ENCODE measurements around the gene NEDD8. TPM values are rescaled to one million over a fixed set of nuclear protein-coding genes. Genes with fewer than 3 reads are reported as not detected.

NEDD8 gene
- total RNA-seq, 2 experiments from 2014 or later = 187 to 217 TPM

DNA sequence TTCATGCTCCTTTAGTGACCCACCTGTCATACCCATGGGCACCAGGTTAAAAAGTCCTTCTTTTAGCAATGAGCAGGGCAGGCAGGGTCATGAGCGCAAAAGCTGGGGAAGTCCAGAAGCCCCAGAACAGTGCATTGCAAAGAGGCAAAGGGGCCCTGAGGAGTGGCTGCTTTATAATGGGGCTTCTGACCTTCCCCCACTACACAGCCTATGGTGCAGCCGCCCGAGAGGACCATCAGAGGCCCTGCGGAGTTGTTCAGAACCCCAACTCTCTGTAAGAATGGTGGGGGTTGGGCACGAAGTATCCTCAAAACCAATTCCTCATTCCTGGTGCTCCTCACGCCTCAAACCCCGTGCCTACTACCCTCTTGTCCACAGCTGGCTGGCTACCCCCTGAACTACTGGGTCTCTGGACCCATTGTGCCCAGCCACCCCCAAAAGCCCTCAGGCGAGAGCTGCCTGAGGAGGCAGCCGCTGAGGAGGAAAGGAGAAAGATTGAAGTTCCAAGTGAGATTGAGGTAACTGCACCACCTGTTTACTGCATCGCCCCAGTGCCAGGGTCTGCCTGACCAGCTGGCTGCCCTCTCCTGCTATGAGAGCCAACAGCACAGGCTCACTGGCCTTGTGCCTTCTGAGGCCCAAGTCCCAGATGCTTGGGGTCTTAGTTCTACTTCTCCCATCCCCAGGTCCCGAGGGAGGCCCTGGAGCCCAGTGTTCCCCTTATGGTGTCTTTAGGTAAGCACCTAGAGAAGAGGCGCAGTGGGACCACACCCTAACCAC is 53.6 kb downstream of the NEDD8 start:
- intact Hi-C loops (cut with DNase I, micrococcal nuclease) = no loop called here
- H3K36me3 Mint-ChIP-seq (ENCODE audit: low read depth) = peaks cover 40% of the 10 kb centered on the region
- H3K9me3 Mint-ChIP-seq (ENCODE audit: low read depth) = no peaks in the 10 kb centered on the region
- DNase-seq (no peak), ATAC-seq (no peak)
- H3K4me3 Mint-ChIP-seq = no peak overlapping the region
- H3K4me1 Mint-ChIP-seq = no peaks in the 10 kb centered on the region
- ChIA-PET CTCF (interaction anchor here (0.7 kb wide), 1 partner anchor 118 kb away, joined by 3 read pairs; no protein-coding TSS in a partner anchor), POLR2A (interaction anchor here (1.2 to 2.8 kb wide), 2 partner anchors 10 to 16 kb away, joined by 3 to 12 read pairs; no protein-coding TSS in a partner anchor)
- peak overlapping the region; percentile 25 for H3K27ac Mint-ChIP-seq
- no peaks in the 10 kb centered on the region for H3K27me3 Mint-ChIP-seq

DNA sequence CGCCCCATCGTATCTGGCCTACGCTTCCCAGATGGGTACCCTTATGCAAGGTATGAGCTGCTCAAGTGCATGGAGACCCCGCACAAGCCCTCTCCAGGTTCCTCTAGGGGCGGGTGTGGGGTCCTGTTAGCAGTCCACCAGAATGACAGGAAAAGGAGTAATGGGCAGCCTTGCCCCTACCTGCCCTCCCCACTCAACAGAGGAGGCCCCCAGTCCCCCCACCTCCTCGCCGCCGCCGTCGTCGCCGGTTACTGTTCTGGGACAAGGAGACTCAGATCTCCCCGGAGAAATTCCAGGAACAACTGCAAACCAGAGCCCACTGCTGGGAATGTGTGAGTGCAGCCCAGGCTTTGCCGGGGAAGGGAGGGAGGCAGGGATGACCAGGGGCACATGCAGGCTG is 54.3 kb downstream of the NEDD8 start:
- ChIA-PET POLR2A (interaction anchor here (1.2 to 2.8 kb wide), 2 partner anchors 9 to 15 kb away, joined by 3 to 12 read pairs; no protein-coding TSS in a partner anchor), CTCF (no interaction called here)
- no peak overlapping the region for H3K4me3 Mint-ChIP-seq
- DNase-seq = no peak
- intact Hi-C loops (cut with DNase I, micrococcal nuclease) = no loop called here
- no peaks in the 10 kb centered on the region for H3K9me3 Mint-ChIP-seq (ENCODE audit: low read depth)
- no peaks in the 10 kb centered on the region for H3K27me3 Mint-ChIP-seq
- H3K27ac Mint-ChIP-seq = no peak overlapping the region
- H3K4me1 Mint-ChIP-seq = no peaks in the 10 kb centered on the region
- H3K36me3 Mint-ChIP-seq (ENCODE audit: low read depth) = peaks cover 40% of the 10 kb centered on the region
- no peak for ATAC-seq

DNA sequence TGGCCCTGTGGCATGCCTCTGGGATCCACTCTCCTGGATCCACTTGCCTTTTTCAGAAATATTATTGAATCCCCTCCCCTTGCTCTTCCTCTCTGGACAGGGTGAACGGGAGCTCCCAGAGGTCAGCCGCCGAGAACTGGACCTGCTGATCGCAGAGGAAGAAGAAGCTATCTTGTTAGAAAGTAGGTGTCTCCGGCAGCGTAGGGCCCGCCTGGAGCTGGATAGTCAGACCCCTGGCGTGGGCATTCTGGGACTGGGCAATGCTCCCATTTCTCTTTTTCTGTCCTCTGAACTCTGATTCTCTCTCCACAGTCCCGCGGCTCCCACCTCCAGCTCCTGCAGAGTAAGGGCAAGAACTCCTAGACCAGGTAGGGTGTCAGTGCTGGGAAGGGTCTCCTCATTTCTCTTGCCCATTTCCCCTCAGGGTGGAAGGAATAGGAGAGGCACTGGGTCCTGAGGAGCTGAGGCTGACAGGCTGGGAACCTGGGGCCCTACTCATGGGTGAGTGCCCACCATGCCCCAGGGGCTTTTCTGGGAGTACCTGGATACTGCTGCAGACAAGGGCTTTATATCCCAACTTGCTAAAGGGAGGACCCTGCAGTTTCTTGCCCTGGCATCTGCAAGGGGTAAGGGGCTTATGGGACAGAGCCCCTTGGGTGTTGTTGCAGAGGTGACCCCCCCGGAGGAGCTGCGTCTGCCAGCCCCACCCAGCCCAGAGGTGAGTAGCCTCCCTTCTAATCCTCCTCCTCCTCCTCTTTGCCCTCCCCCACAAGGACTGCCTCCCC is 54.9 kb downstream of the NEDD8 start:
- Mint-ChIP-seq H3K4me3 (no peak overlapping the region), H3K4me1 (peaks cover 1% of the 10 kb centered on the region), H3K36me3 (ENCODE audit: low read depth) (peaks cover 38% of the 10 kb centered on the region), H3K27me3 (no peaks in the 10 kb centered on the region), H3K9me3 (ENCODE audit: low read depth) (no peaks in the 10 kb centered on the region), H3K27ac (no peak overlapping the region)
- no peak for ATAC-seq
- no peak for DNase-seq
- ChIA-PET CTCF (interaction anchor here (1.3 kb wide), 1 partner anchor 12 kb away, joined by 3 read pairs; no protein-coding TSS in a partner anchor), POLR2A (interaction anchor here (2.8 kb wide), 1 partner anchor 9 kb away, joined by 12 read pairs; no protein-coding TSS in a partner anchor)
- intact Hi-C loops (cut with DNase I, micrococcal nuclease) = no loop called here

DNA sequence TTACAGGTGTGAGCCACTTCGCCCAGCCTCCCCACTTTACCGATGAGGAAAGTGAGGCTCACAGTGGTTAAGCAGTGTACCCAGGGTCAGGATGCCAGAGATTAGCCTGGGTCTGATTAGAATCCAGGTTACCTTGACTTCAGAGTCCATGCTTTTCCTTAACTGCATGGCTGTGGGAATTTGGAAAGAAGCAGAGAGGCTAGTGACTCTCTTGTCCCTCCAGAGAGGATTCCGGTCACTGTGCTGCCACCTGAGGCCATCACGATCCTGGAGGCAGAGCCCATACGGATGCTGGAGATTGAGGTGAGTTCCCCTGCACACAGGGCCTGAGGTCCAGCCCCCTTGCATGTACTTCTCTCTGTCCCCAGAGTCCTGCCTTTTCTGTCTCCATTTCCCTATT is 55.6 kb downstream of the NEDD8 start:
- Mint-ChIP-seq H3K27ac (no peak overlapping the region), H3K36me3 (ENCODE audit: low read depth) (peaks cover 36% of the 10 kb centered on the region), H3K4me1 (peaks cover 5% of the 10 kb centered on the region), H3K27me3 (no peaks in the 10 kb centered on the region), H3K4me3 (no peak overlapping the region), H3K9me3 (ENCODE audit: low read depth) (no peaks in the 10 kb centered on the region)
- ChIA-PET CTCF (interaction anchor here (1.1 to 1.3 kb wide), 2 partner anchors 12 to 16 kb away, joined by 3 read pairs; no protein-coding TSS in a partner anchor), POLR2A (no interaction called here)
- intact Hi-C loops (cut with DNase I, micrococcal nuclease) = no loop called here
- ATAC-seq = no peak
- DNase-seq = no peak

DNA sequence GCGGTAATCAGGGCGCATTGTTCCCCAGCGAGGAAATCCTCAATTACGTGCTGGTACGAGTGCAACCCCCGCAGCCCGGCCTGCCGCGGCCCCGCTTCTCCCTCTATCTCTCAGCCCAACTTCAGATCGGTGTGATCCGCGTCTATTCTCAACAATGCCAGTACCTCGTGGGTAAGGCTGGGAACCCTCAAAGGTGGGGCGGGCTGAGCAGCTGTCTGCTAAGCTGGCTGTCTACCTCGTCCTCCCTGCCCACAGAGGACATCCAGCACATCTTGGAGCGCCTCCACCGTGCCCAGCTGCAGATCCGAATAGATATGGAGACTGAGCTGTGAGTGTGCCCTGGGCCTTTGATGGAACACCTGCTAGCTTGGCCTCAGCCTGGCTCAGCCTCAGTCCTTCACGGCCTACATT is 59.3 kb downstream of the NEDD8 start:
- Mint-ChIP-seq H3K36me3 (ENCODE audit: low read depth) (peaks cover 44% of the 10 kb centered on the region), H3K27me3 (no peaks in the 10 kb centered on the region), H3K4me3 (no peak overlapping the region), H3K4me1 (peaks cover 24% of the 10 kb centered on the region), H3K9me3 (ENCODE audit: low read depth) (no peaks in the 10 kb centered on the region), H3K27ac (no peak overlapping the region)
- intact Hi-C loops (cut with DNase I, micrococcal nuclease) = loop anchor here in 1 of 2 experiments (2.0 kb wide), 1 partner anchor 16 kb away; the partner anchor contains the start of gene IPO4
- ChIA-PET POLR2A (interaction anchor here (1.1 to 1.4 kb wide), 3 partner anchors 8 to 12 kb away, joined by 3 to 5 read pairs (median 4); partner anchors contain the start of gene IRF9), CTCF (interaction anchor here (0.9 to 2.8 kb wide), 3 partner anchors 12 to 82 kb away, joined by 3 to 10 read pairs (median 4); partner anchors contain the start of genes IPO4 and IRF9)
- ATAC-seq (no peak), DNase-seq (no peak)

DNA sequence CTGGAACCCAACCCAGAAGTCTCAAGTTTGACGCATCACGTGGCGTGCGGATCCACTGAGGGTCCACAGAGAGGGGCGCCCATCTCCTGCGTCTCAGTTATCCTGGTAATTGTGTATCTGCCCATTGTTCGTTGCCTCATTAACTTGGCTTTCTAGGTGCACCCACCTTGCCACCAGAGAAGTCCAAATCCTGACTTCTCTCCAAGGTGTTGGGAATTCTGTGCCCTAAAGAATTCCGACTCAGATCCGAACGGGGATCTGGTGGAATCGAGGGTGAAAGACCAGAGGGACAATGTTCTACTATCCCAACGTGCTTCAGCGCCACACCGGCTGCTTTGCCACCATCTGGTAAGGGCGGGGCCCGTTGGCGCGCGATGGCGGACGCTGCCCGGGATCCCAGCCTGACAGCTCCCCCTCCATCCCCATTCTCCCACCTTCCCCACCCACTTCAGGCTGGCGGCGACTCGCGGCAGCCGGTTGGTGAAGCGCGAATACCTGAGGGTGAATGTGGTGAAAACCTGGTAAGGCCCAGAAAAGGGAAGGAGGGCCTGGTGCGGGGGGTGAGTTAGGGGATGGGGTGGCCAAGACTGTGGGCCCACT is 59.8 kb downstream of the NEDD8 start:
- ChIA-PET POLR2A (interaction anchor here (1.3 to 1.4 kb wide), 2 partner anchors 10 to 11 kb away, joined by 4 to 5 read pairs; partner anchors contain the start of gene IRF9), CTCF (interaction anchor here (1.4 to 2.8 kb wide), 2 partner anchors 12 to 15 kb away, joined by 4 to 10 read pairs; partner anchors contain the start of genes IPO4 and IRF9)
- H3K27ac Mint-ChIP-seq = no peak overlapping the region
- peaks cover 46% of the 10 kb centered on the region for H3K36me3 Mint-ChIP-seq (ENCODE audit: low read depth)
- ATAC-seq (no peak), DNase-seq (no peak)
- peaks cover 27% of the 10 kb centered on the region for H3K4me1 Mint-ChIP-seq
- peak overlapping the region; percentile 47 for H3K4me3 Mint-ChIP-seq
- no peaks in the 10 kb centered on the region for H3K27me3 Mint-ChIP-seq
- H3K9me3 Mint-ChIP-seq (ENCODE audit: low read depth) = no peaks in the 10 kb centered on the region
- intact Hi-C loops (cut with DNase I, micrococcal nuclease) = loop anchor here in 1 of 2 experiments (2.0 kb wide), 1 partner anchor 16 kb away; the partner anchor contains the start of gene IPO4

DNA sequence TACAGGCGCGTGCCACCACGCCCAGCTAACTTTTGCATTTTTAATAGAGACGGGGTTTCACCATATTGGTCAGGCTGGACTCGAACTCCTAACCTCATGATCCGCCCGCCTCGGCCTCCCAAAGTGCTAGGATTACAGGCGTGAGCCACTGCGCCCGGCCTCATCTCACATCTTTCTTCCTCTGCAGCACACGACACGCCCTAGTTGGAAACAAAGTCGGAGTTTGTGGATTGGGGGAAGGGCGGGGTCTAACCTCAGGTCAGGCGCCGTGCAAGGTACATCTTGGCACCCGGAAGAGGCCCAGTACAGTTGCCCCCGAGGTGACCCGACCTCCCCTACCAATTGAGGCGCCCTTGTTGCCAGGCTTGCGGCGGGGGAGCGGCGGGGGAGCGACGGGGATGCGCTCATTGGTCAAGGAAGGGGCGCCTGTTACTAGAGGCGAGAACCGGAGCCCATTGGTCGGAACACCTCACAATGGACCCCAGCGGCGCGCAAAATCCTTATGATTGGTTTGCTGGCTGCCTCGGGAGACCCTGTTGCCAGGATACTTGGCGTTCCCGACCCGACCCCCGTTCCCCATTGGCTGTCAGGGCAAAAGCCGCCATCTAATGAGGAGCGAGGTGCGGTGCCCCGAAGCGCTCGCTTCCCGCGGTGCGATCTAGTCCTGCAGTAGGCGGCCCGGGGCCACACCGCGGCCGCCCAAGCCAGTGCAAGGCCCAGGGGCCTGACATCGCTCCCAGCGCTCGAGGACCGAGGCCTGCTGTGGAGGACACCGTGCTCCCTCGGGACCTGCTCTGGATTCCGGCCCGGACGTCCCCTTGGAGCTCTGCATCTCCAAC is 60.5 kb downstream of the NEDD8 start, which contains the start of gene REC8:
TSS of gene REC8 (plus strand) at position 659 of the 839 bp plus-strand sequence. CDS start 473 bp downstream, outside the sequence.
- Mint-ChIP-seq H3K27me3 (no peaks in the 10 kb centered on the region), H3K27ac (peak within 1 kb of the TSS; percentile 69), H3K4me3 (peak within 1 kb of the TSS; percentile 66), H3K36me3 (ENCODE audit: low read depth) (peaks cover 46% of the 10 kb centered on the region), H3K4me1 (peaks cover 31% of the 10 kb centered on the region), H3K9me3 (ENCODE audit: low read depth) (no peaks in the 10 kb centered on the region)
- CTCF ChIA-PET = interaction anchor here (0.7 to 2.8 kb wide), 2 partner anchors 11 to 612 kb away, joined by 3 to 10 read pairs; partner anchors contain the start of gene IRF9
- DNase-seq = peak; percentile 75
- peak; percentile 81 for ATAC-seq
- POLR2A ChIA-PET = interaction anchor here (0.6 to 1.5 kb wide), 4 partner anchors 9 to 77 kb away, joined by 4 to 11 read pairs (median 4); partner anchors contain the start of gene IRF9
- intact Hi-C loops (cut with DNase I, micrococcal nuclease) = loop anchor here (1.0 to 2.0 kb wide), 2 partner anchors 17 kb away; partner anchors contain the start of gene IPO4 (in 2 of the 2)

DNA sequence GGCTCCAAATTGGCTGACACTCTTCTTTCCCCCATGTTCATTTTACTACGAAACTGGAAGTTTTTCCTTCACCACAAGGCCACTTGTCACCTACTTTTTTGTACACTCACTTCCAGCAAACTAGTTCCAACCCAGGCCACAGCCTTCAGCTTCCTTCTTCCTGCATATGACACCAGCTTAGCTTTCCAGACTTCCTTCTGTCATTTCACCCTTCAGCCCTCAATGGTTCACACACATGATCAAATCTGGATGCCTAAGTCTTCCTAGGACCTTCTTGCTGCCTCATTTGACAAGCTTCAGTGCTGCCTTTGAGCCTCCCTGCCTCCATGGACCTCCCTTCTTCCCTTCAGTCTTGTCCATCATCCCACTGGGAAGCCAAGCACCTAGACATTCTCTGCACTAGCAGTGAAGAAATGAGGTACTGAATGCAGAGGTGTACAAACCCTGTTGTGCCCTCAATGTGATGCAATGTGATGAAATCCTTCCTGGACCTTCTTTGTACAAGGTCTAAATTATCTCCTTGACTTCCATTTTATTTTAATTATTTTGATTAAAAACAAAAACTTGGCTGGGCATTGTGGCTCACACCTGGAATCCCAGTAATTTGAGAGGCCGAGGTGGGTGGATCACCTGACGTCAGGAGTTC is 64.6 kb downstream of the NEDD8 start:
- H3K4me3 Mint-ChIP-seq = no peak overlapping the region
- peaks cover 72% of the 10 kb centered on the region for H3K36me3 Mint-ChIP-seq (ENCODE audit: low read depth)
- DNase-seq (no peak), ATAC-seq (no peak)
- POLR2A ChIA-PET = interaction anchor here (0.6 kb wide), 1 partner anchor 30 kb away, joined by 8 read pairs; no protein-coding TSS in a partner anchor
- H3K4me1 Mint-ChIP-seq = peaks cover 52% of the 10 kb centered on the region
- no peaks in the 10 kb centered on the region for H3K9me3 Mint-ChIP-seq (ENCODE audit: low read depth)
- peak overlapping the region; percentile 58 for H3K27ac Mint-ChIP-seq
- H3K27me3 Mint-ChIP-seq = no peaks in the 10 kb centered on the region
- CTCF ChIA-PET = no interaction called here
- intact Hi-C loops (cut with DNase I, micrococcal nuclease) = no loop called here

Measured in activated CD4-positive, alpha-beta T cell treated with anti-CD3 and anti-CD28 coated beads for 36 hours (primary cell).